GM18873 (cell line): ENCODE data around the gene TBC1D2B.

Experiments
- ATAC-seq: cut with Tn5 transposase; IDR thresholded peaks from one replicate; pipeline ENCODE4 v1.9.1; 2021; ENCODE audit warnings: mild to moderate bottlenecking, moderate library complexity, moderate number of reproducible peaks; ENCODE audit not compliant: unreplicated experiment, low FRiP score

The TBC1D2B gene

GRCh38 chr15:78077053-78077870 lies at the start of gene TBC1D2B:
Gene TBC1D2B (minus strand): TSS chr15:78077711. CDS start chr15:78077652, 59 bp downstream.
- ATAC-seq, result no peak

- no peak for ATAC-seq
Measured at GRCh38 chr15:78125267-78125666, 47.8 kb upstream of the TBC1D2B start.

- ATAC-seq, result no peak
Measured at GRCh38 chr15:78120523-78120922, 43.0 kb upstream of the TBC1D2B start.

GRCh38 chr15:78112551-78112950 lies 35.0 kb upstream of the TBC1D2B start:
- ATAC-seq, result no peak

GRCh38 chr15:78111788-78112187 lies 34.3 kb upstream of the TBC1D2B start:
- no peak for ATAC-seq

- ATAC-seq, result no peak
Measured at GRCh38 chr15:78110916-78111475, 33.5 kb upstream of the TBC1D2B start.

GRCh38 chr15:78110096-78110495 lies 32.6 kb upstream of the TBC1D2B start:
- no peak for ATAC-seq

DNA sequence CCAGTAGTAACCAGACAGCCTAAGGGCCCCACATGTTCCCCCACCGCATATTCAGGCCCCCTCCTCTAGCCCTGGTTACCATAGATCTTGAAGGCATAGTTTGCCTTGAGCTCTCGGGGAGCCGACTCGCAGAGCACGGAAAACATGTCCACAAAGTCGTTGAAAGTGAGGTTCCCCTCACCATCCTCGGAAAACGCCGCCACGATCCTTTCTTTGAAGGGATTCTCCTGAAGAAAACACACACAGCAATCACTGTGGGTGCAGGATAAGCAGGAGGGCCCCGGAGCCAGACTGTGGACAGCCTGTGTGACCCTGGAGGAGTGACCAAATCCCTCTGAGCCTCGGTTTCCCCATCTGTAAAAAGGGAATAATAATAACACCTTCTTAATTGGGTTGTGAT lies 31.6 kb upstream of the TBC1D2B start:
- no peak for ATAC-seq

GRCh38 chr15:78108300-78109084 lies 31.0 kb upstream of the TBC1D2B start:
- ATAC-seq, result no peak

GRCh38 chr15:78107471-78107870 lies 30.0 kb upstream of the TBC1D2B start:
- ATAC-seq, result no peak

GRCh38 chr15:78105476-78106241 lies 28.1 kb upstream of the TBC1D2B start:
- no peak for ATAC-seq

- ATAC-seq, result no peak
Measured at GRCh38 chr15:78104566-78105475, 27.3 kb upstream of the TBC1D2B start.

GRCh38 chr15:78104119-78104479 lies 26.6 kb upstream of the TBC1D2B start:
- no peak for ATAC-seq

DNA sequence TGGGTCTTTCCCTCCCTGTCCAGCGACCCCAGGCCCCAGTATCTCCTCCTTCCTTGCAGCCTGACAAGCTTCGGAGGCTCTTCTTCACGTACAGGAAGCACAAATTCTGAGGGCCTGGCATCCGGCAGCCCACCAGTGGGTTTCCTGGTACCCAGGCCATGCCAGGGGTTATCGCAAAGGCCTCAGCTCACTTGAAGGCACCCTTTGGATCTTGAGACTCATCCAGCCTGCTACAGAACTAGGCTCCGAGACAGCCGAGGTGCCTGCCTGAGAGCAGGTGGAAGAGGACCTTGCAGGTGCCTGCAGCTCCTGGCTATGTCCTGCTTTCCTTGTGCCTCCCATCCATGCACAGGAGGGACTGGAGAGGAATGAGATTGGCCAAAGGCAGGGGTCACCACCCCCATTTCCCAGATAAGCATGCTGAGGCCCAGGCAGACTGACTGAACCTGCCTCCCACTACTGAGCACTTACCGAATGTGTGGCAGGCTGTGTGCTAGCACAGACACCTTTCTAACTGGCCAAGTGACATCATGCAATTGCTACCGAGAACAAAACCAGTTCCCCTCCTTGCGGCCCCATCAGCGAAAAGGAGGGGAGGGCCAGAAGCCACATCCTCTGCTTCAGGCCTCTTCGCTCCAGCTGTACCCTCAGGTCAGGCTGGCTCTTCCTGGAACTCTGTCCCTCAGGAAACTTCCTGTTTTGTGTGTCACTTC lies 26.1 kb upstream of the TBC1D2B start:
- peak; percentile 68 for ATAC-seq

GRCh38 chr15:78102741-78103140 lies 25.2 kb upstream of the TBC1D2B start:
- no peak for ATAC-seq

DNA sequence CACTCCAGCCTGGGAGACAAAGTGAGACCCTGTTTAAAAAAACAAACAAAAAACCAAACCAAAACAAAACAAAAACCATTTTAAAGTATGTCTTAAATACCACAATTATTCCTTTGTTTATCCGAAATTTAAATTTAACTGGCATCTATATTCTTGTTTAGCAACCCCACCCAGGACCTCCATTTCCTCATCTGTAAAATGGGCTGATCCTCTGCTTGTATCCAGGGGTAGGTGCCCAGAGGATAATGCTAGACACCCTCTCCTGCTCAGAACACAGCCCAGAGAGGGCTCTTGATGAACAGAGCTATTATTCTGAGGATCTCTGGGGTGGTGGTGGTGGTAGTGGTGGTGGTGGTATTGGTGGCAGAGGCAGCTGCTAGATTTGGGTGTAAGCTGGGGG lies 24.7 kb upstream of the TBC1D2B start:
- no peak for ATAC-seq

- ATAC-seq, result no peak
Measured at GRCh38 chr15:78101423-78102105, 24.1 kb upstream of the TBC1D2B start.

DNA sequence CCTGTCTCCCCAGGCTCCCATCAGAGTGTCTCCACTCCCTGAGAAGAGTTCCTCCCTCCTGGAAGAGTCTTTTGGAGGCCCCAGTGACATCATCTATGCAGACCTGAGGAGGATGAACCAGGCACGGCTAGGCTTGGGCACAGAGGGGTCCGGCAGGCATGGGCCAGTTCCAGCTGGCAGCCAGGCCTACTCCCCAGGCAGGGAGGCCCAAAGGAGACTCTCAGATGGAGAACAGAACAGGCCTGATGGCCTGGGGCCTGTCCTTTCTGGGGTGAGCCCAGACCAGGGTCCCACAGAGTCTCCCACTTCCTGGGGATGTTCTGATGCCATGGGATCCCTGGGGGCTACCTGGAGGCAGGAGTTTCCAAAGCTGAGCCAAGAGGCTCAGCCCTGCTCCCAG lies 23.4 kb upstream of the TBC1D2B start:
- no peak for ATAC-seq
